ENCODE measurements around the gene ZG16B. TPM values are rescaled to one million over a fixed set of nuclear protein-coding genes. Genes with fewer than 3 reads are reported as not detected.

Gene ZG16B
- total and polyA plus RNA-seq, 2 donors (not counting 1 experiment from before 2014, with no cell fraction given), result not detected

DNA sequence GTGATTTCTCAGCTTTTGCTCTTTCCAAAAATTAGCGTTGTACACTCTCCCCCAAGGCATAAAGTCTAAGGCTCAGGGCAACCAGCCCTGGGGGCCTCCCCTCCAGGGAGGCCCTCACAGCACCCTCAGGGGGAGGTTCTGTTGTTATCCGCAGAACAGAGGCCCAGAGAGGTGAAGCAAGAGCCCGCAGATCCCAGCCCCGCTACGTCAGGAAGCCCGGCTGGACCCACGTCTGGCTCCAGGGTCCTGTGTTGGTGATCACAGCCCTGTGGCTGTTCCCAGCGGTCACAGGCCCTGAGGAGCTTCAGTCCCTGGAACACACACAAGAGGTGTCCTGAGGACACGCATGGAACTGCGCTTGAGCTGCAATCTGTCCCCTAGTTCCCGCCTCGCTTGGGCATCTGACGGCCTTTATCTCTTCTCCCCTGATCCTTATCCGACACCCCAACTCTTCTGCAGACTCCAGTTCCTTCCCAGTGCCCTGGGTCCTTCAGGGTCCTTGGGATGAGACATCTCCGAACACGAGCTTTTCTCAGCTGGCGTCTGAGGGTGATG lies 1.1 kb upstream of the ZG16B start:
- Histone ChIP-seq H3K4me2 (ENCODE audit: extremely low read depth, insufficient read depth, low read length) (no peak overlapping the region), H3K79me2 (ENCODE audit: control insufficient read depth, insufficient read depth, low read length) (no peaks in the 10 kb centered on the region), H2AFZ (ENCODE audit: low read length) (no peak overlapping the region), H3K9me3 (ENCODE audit: control insufficient read depth, insufficient read depth, low read depth, low read length) (no peaks in the 10 kb centered on the region), H3K27ac (ENCODE audit: insufficient read depth, low read length) (no peak overlapping the region), H4K20me1 (ENCODE audit: control insufficient read depth, extremely low read depth, insufficient read depth, low read length) (no peaks in the 10 kb centered on the region), H3K4me3 (replicated peaks in 1 of 4; ENCODE audit: control extremely low read depth in 1 of 4, insufficient read depth in 1 of 4, low read depth in 3 of 4, low read length in 4 of 4) (no peak overlapping the region), H3K36me3 (ENCODE audit: control insufficient read depth, insufficient read depth, low read length) (no peaks in the 10 kb centered on the region), H3K9ac (ENCODE audit: insufficient read depth, low read length) (no peak overlapping the region), H3K4me1 (ENCODE audit: control insufficient read depth, extremely low read depth, insufficient read depth, low read length) (no peaks in the 10 kb centered on the region), H3K27me3 (ENCODE audit: control insufficient read depth, insufficient read depth, low read length) (peaks cover 4% of the 10 kb centered on the region)
- no peak for TF ChIP-seq EZH2 (IDR thresholded peaks at IDR 0.05; ENCODE audit: low read length, missing control alignments)
- TF ChIP-seq, protein P1, sequence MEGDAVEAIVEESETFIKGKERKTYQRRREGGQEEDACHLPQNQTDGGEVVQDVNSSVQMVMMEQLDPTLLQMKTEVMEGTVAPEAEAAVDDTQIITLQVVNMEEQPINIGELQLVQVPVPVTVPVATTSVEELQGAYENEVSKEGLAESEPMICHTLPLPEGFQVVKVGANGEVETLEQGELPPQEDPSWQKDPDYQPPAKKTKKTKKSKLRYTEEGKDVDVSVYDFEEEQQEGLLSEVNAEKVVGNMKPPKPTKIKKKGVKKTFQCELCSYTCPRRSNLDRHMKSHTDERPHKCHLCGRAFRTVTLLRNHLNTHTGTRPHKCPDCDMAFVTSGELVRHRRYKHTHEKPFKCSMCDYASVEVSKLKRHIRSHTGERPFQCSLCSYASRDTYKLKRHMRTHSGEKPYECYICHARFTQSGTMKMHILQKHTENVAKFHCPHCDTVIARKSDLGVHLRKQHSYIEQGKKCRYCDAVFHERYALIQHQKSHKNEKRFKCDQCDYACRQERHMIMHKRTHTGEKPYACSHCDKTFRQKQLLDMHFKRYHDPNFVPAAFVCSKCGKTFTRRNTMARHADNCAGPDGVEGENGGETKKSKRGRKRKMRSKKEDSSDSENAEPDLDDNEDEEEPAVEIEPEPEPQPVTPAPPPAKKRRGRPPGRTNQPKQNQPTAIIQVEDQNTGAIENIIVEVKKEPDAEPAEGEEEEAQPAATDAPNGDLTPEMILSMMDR (conservative IDR thresholded peaks at IDR 0.05 in 1 of 2, IDR thresholded peaks at IDR 0.05 in 1 of 2; ENCODE audit: low read depth in 1 of 2, low read length in 2 of 2), result no peak
- DNase-seq (ENCODE audit: low read depth in 2 of 2), result no peak

DNA sequence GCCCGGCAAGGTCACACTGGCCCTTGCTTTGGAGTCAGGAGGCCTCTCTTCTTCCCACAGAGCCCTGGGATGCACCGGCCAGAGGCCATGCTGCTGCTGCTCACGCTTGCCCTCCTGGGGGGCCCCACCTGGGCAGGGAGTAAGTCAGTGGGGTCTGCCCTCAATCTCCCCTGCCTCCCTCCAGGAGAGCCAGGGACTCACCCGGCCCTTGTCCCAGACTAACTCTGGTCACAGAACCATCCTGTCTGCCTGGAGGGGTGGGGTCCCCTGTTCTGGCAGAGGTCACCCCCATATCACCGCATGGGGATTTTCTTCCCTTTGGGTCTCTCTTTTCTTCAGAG lies 222 bp downstream of the ZG16B start:
- H3K4me3 ChIP-seq (replicated peaks in 1 of 4; ENCODE audit: control extremely low read depth in 1 of 4, insufficient read depth in 1 of 4, low read depth in 3 of 4, low read length in 4 of 4), result no peak overlapping the region
- H3K4me2 ChIP-seq (ENCODE audit: extremely low read depth, insufficient read depth, low read length), result no peak overlapping the region
- H3K4me1 ChIP-seq (ENCODE audit: control insufficient read depth, extremely low read depth, insufficient read depth, low read length), result peaks cover 2% of the 10 kb centered on the region
- H2AFZ ChIP-seq (ENCODE audit: low read length), result no peak overlapping the region
- H3K9me3 ChIP-seq (ENCODE audit: control insufficient read depth, insufficient read depth, low read depth, low read length), result no peaks in the 10 kb centered on the region
- no peaks in the 10 kb centered on the region for H3K79me2 ChIP-seq (ENCODE audit: control insufficient read depth, insufficient read depth, low read length)
- no peaks in the 10 kb centered on the region for H4K20me1 ChIP-seq (ENCODE audit: control insufficient read depth, extremely low read depth, insufficient read depth, low read length)
- H3K36me3 ChIP-seq (ENCODE audit: control insufficient read depth, insufficient read depth, low read length), result no peaks in the 10 kb centered on the region
- TF ChIP-seq, protein P1 (conservative IDR thresholded peaks at IDR 0.05 in 1 of 2, IDR thresholded peaks at IDR 0.05 in 1 of 2; ENCODE audit: low read depth in 1 of 2, low read length in 2 of 2), result no peak
- TF ChIP-seq EZH2 (IDR thresholded peaks at IDR 0.05; ENCODE audit: low read length, missing control alignments), result no peak
- peaks cover 4% of the 10 kb centered on the region for H3K27me3 ChIP-seq (ENCODE audit: control insufficient read depth, insufficient read depth, low read length)
- no peak overlapping the region for H3K9ac ChIP-seq (ENCODE audit: insufficient read depth, low read length)
- no peak for DNase-seq (ENCODE audit: low read depth in 2 of 2)
- no peak overlapping the region for H3K27ac ChIP-seq (ENCODE audit: insufficient read depth, low read length)

DNA sequence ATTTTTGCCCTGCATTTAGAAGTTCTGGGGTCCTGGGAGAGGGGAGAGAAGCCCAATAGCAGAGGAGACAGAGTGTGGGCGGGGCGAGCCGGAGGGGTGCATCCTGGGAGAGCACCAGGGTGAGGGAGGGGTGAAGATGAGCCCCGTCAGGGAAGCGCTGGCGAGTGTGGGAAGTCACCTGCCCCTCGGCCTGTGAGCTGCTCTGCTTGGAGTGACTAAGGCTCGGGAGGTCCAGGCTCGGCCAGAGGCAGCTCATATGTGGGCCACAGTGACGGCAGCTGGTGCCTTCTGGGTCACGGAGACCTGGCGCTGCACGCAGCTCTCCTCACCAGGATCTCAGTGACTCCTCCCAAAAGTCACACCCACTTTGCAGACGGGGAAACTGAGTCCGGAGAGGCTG lies 1.1 kb downstream of the ZG16B start:
- Histone ChIP-seq H2AFZ (ENCODE audit: low read length) (no peak overlapping the region), H3K36me3 (ENCODE audit: control insufficient read depth, insufficient read depth, low read length) (no peaks in the 10 kb centered on the region), H3K27ac (ENCODE audit: insufficient read depth, low read length) (no peak overlapping the region), H3K9ac (ENCODE audit: insufficient read depth, low read length) (no peak overlapping the region), H4K20me1 (ENCODE audit: control insufficient read depth, extremely low read depth, insufficient read depth, low read length) (no peaks in the 10 kb centered on the region), H3K4me2 (ENCODE audit: extremely low read depth, insufficient read depth, low read length) (no peak overlapping the region), H3K27me3 (ENCODE audit: control insufficient read depth, insufficient read depth, low read length) (peaks cover 4% of the 10 kb centered on the region), H3K9me3 (ENCODE audit: control insufficient read depth, insufficient read depth, low read depth, low read length) (no peaks in the 10 kb centered on the region), H3K4me1 (ENCODE audit: control insufficient read depth, extremely low read depth, insufficient read depth, low read length) (peaks cover 3% of the 10 kb centered on the region), H3K79me2 (ENCODE audit: control insufficient read depth, insufficient read depth, low read length) (no peaks in the 10 kb centered on the region), H3K4me3 (replicated peaks in 1 of 4; ENCODE audit: control extremely low read depth in 1 of 4, insufficient read depth in 1 of 4, low read depth in 3 of 4, low read length in 4 of 4) (no peak overlapping the region)
- TF ChIP-seq EZH2 (IDR thresholded peaks at IDR 0.05; ENCODE audit: low read length, missing control alignments), result no peak
- TF ChIP-seq, protein P1 (conservative IDR thresholded peaks at IDR 0.05 in 1 of 2, IDR thresholded peaks at IDR 0.05 in 1 of 2; ENCODE audit: low read depth in 1 of 2, low read length in 2 of 2), result no peak
- no peak for DNase-seq (ENCODE audit: low read depth in 2 of 2)
